Liver (tissue), 9 donors: ENCODE results near the gene RMI1. TPM values are rescaled to one million over a fixed set of nuclear protein-coding genes. Genes with fewer than 3 reads are reported as not detected.

Experiments
- DNase-seq: peaks from one replicate; pipeline ENCODE4 v3.0.0-alpha.2; 2017; ENCODE audit warnings: low spot score
- H3K27ac ChIP-seq, 2 donors: one replicate each; pipeline ENCODE4 v1.7.0; 2013; ENCODE audit warnings: inconsistent platforms in 2 of 2, low read length in 2 of 2, control low read depth in 1 of 2, low read depth in 1 of 2, mild to moderate bottlenecking in 1 of 2
- H3K27me3 ChIP-seq, 4 donors: one replicate each; pipeline versions ENCODE4 v1.6.1 to v1.7.0; 2013; ENCODE audit warnings: low read length in 3 of 4, inconsistent platforms in 1 of 4, mild to moderate bottlenecking in 1 of 4, moderate library complexity in 1 of 4; ENCODE audit not compliant: control insufficient read depth in 4 of 4, insufficient read depth in 4 of 4
- H3K36me3 ChIP-seq, 4 donors: one replicate each; pipeline versions ENCODE4 v1.6.1 to v1.7.0; 2013; ENCODE audit warnings: low read length in 3 of 4, mild to moderate bottlenecking in 3 of 4, low read depth in 1 of 4, moderate library complexity in 1 of 4; ENCODE audit not compliant: control insufficient read depth in 4 of 4, insufficient read depth in 3 of 4
- H3K4me1 ChIP-seq, 4 donors: one replicate each; pipeline versions ENCODE4 v1.6.1 to v1.7.0; 2013; ENCODE audit warnings: low read length in 3 of 4, mild to moderate bottlenecking in 3 of 4, moderate library complexity in 1 of 4; ENCODE audit not compliant: control insufficient read depth in 4 of 4, insufficient read depth in 4 of 4
- H3K4me3 ChIP-seq, 3 donors: one replicate each; pipeline versions ENCODE4 v1.6.1 to v1.7.0; 2013; ENCODE audit warnings: low read length in 3 of 3, control low read depth in 1 of 3, low read depth in 1 of 3, mild to moderate bottlenecking in 1 of 3
- H3K9ac ChIP-seq, 2 donors: one replicate each; pipeline ENCODE4 v1.7.0; 2013; ENCODE audit warnings: low read length in 2 of 2, mild to moderate bottlenecking in 2 of 2, moderate library complexity in 2 of 2, control low read depth in 1 of 2, low read depth in 1 of 2
- H3K9me3 ChIP-seq, 4 donors: one replicate each; pipeline versions ENCODE4 v1.6.1 to v1.7.0; 2013; ENCODE audit warnings: low read length in 3 of 4; ENCODE audit not compliant: control insufficient read depth in 4 of 4
- ATF3 ChIP-seq: IDR thresholded peaks from 2 replicates; pipeline ENCODE4 v1.6.1; 2016; ENCODE audit warnings: antibody characterized with exemption
- CTCF ChIP-seq: fragments of 150-350 bp; IDR thresholded peaks from 2 replicates; pipeline ENCODE4 v1.5.1; 2017; ENCODE audit warnings: improper control_type of control experiment, low read depth, low read length; ENCODE audit not compliant: missing input control
- EGR1 ChIP-seq, 2 donors: IDR thresholded peaks; 2 replicates each; pipeline ENCODE4 v1.6.1; 2016 to 2018; ENCODE audit warnings: antibody characterized with exemption in 2 of 2, low read depth in 2 of 2
- FOXA1 ChIP-seq: IDR thresholded peaks from 2 replicates; pipeline ENCODE4 v1.6.1; 2016; ENCODE audit warnings: antibody characterized with exemption
- FOXA2 ChIP-seq: IDR thresholded peaks from 2 replicates; pipeline ENCODE4 v1.6.1; 2016; ENCODE audit warnings: antibody characterized with exemption
- GABPA ChIP-seq, 2 donors: IDR thresholded peaks in 1 of 2; conservative IDR thresholded peaks in 1 of 2; 2 replicates each; pipeline ENCODE4 v1.6.1; 2016; ENCODE audit warnings: antibody characterized with exemption in 2 of 2, mild to moderate bottlenecking in 1 of 2, moderate library complexity in 1 of 2
- HNF4A ChIP-seq, 2 donors: conservative IDR thresholded peaks; 2 replicates each; pipeline ENCODE4 v1.6.1; 2016; ENCODE audit warnings: antibody characterized with exemption in 2 of 2, mild to moderate bottlenecking in 2 of 2
- HNF4G ChIP-seq: IDR thresholded peaks from 2 replicates; pipeline ENCODE4 v1.6.1; 2016; ENCODE audit warnings: antibody characterized with exemption
- JUND ChIP-seq, 2 donors: IDR thresholded peaks; 2 replicates each; pipeline ENCODE4 v1.6.1; 2016; ENCODE audit warnings: antibody characterized with exemption in 2 of 2
- MAX ChIP-seq: IDR thresholded peaks from 2 replicates; pipeline ENCODE4 v1.6.1; 2016; ENCODE audit warnings: antibody characterized with exemption
- NR2F2 ChIP-seq: IDR thresholded peaks from 2 replicates; pipeline ENCODE4 v1.6.1; 2016; ENCODE audit warnings: antibody characterized with exemption
- RAD21 ChIP-seq, 2 donors: IDR thresholded peaks; 2 replicates each; pipeline ENCODE4 v1.6.1; 2016; ENCODE audit warnings: antibody characterized with exemption in 2 of 2, mild to moderate bottlenecking in 2 of 2
- REST ChIP-seq: IDR thresholded peaks from 2 replicates; pipeline ENCODE4 v1.6.1; 2016; ENCODE audit warnings: antibody characterized with exemption, mild to moderate bottlenecking
- RXRA ChIP-seq, 2 donors: IDR thresholded peaks; 2 replicates each; pipeline ENCODE4 v1.6.1; 2017 to 2018; ENCODE audit warnings: antibody characterized with exemption in 2 of 2, mild to moderate bottlenecking in 1 of 2
- SP1 ChIP-seq: IDR thresholded peaks from 2 replicates; pipeline ENCODE4 v1.6.1; 2018; ENCODE audit warnings: antibody characterized with exemption, mild to moderate bottlenecking
- TAF1 ChIP-seq: conservative IDR thresholded peaks from 2 replicates; pipeline ENCODE4 v1.6.1; 2016; ENCODE audit warnings: antibody characterized with exemption, mild to moderate bottlenecking
- YY1 ChIP-seq: IDR thresholded peaks from 2 replicates; pipeline ENCODE4 v1.6.1; 2016; ENCODE audit warnings: antibody characterized with exemption, mild to moderate bottlenecking
- ZBTB33 ChIP-seq: IDR thresholded peaks from 2 replicates; pipeline ENCODE4 v1.6.1; 2016; ENCODE audit warnings: antibody characterized with exemption
- WGBS: extraction: QIAGEN DNeasy Blood & Tissue Kit; methylation state at CpG from one replicate; pipeline ENCODE4 v1.1.7; 2013; 5-methylcytosine and 5-hydroxymethylcytosine counted together
- polyA plus RNA-seq, 2 donors: library from polyadenylated mRNA; stranded (reverse) in 1 of 2; unstranded in 1 of 2; fragments of 200-250 nt in 1 of 2; fragments of >200 nt in 1 of 2; fragmentation: Nextera tagmentation in 1 of 2; extraction: Ambion mirVana in 1 of 2; gene quantifications; one replicate each; pipeline versions ENCODE4 v1.2.1 to v1.2.3, GENCODE V29; 2013 to 2015
- total RNA-seq, 2 donors: library from RNA; depleted of rRNA; stranded (reverse); fragments of >200 nt; gene quantifications; one replicate each; pipeline ENCODE4 v1.2.3, GENCODE V29; 2014
- donor health status: healthy.
- donor health status: healthy.
- donor health status: healthy.
- donor health status: healthy.
- donor health status: healthy.

The RMI1 gene
- total RNA-seq (10 to 100 TPM in 1 of 2 donors, 1 to 10 TPM in 1; 5.4 to 10.4 TPM), polyA plus RNA-seq (1 to 10 TPM; 2.0 to 2.6 TPM)

GRCh38 chr9:83980395-83981125, at the start of gene RMI1:
TSS of gene RMI1 (plus strand) at chr9:83980805. CDS start at chr9:84000987, 20,182 bp downstream.
- DNase-seq = peak; percentile 99
- Histone ChIP-seq H3K27me3 (no peaks in the 10 kb centered on the region), H3K4me3 (peak within 1 kb of the TSS; percentile 82 to 99 (median 92)), H3K27ac (peak within 1 kb of the TSS; percentile 96 to 99), H3K9ac (peak within 1 kb of the TSS; percentile 90 to 93), H3K4me1 (peaks cover 0 to 21% (median 12%) of the 10 kb centered on the region in 4 donors), H3K9me3 (no peaks in the 10 kb centered on the region), H3K36me3 (peaks cover 0 to 21% (median 15%) of the 10 kb centered on the region in 4 donors)
- under 1% methylated on average over 69 of the region's 69 CpGs for WGBS
- peak in 1 of 2 donors; percentile 27 for TF ChIP-seq GABPA (IDR thresholded peaks at IDR 0.05 in 1 of 2, conservative IDR thresholded peaks at IDR 0.05 in 1 of 2)
- no peak for TF ChIP-seq NR2F2
- peak; percentile 87 for TF ChIP-seq MAX
- TF ChIP-seq ZBTB33 = peak; percentile 100
- peak; percentile 94 for TF ChIP-seq REST
- peak; percentile 98 for TF ChIP-seq YY1
- peak; percentile 18 to 31 for TF ChIP-seq RAD21 (IDR thresholded peaks at IDR 0.05)
- peak; percentile 90 for TF ChIP-seq TAF1
- TF ChIP-seq HNF4A (conservative IDR thresholded peaks at IDR 0.05) = peak in 1 of 2 donors; percentile 35
- TF ChIP-seq ATF3 = peak; percentile 65
- peak; percentile 37 to 62 for TF ChIP-seq RXRA (IDR thresholded peaks at IDR 0.05)
- TF ChIP-seq FOXA1 = peak; percentile 37
- peak; percentile 73 to 90 for TF ChIP-seq EGR1 (IDR thresholded peaks at IDR 0.05; ENCODE audit: low read depth in 2 of 2)
- peak; percentile 14 for TF ChIP-seq HNF4G
- TF ChIP-seq FOXA2 = no peak
- peak in 1 of 2 donors; percentile 12 for TF ChIP-seq JUND (IDR thresholded peaks at IDR 0.05)
- TF ChIP-seq CTCF = no peak
- peak; percentile 85 for TF ChIP-seq SP1
